BLaER1 (cell line): ENCODE results near the gene TMEM183A.

Experiments
- H3K27ac ChIP-seq: shearing (Covaris generic); formaldehyde crosslinking; 2 replicates; pipeline ENCODE4 v1.8.1; 2022
- H3K27me3 ChIP-seq: shearing (Covaris generic); formaldehyde crosslinking; 2 replicates; pipeline ENCODE4 v1.8.1; 2022
- H3K36me3 ChIP-seq: shearing (Covaris generic); formaldehyde crosslinking; 2 replicates; pipeline ENCODE4 v1.8.1; 2022
- H3K4me1 ChIP-seq: shearing (Covaris generic); formaldehyde crosslinking; 2 replicates; pipeline ENCODE4 v1.8.1; 2022
- H3K4me2 ChIP-seq: shearing (Covaris generic); formaldehyde crosslinking; 2 replicates; pipeline ENCODE4 v1.8.1; 2022
- H3K4me3 ChIP-seq: shearing (Covaris generic); formaldehyde crosslinking; 2 replicates; pipeline ENCODE4 v1.8.1; 2022
- H3K9ac ChIP-seq: shearing (Covaris generic); formaldehyde crosslinking; 2 replicates; pipeline ENCODE4 v1.8.1; 2022
- H3K9me3 ChIP-seq: shearing (Covaris generic); formaldehyde crosslinking; 2 replicates; pipeline ENCODE4 v1.8.1; 2022
- H4K20me1 ChIP-seq: shearing (Covaris generic); formaldehyde crosslinking; 2 replicates; pipeline ENCODE4 v1.8.1; 2022
- Cebpa-rat ChIP-seq: shearing (Covaris generic); IDR thresholded peaks from 2 replicates; pipeline ENCODE4 v1.8.1; 2022

TMEM183A gene

DNA sequence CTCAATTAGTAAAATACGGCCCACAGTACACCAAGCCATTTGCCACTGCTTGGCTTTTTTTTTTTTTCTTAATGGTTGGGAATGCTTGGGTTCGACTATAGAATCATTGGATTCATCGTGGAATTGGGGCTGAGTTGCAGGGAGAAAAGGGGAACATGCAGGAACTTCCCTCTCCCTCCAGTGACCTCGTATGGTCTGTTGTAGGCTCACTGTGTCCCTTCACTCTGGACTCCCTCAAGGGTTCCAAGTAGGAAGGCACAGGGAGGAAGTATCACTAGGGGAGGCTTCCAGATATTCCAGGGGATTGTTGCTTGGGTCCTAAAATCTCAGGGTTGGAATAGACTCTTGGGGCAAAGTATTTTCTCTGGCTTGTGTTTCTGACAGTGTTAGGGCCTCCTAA lies 43.7 kb downstream of the TMEM183A start:
- Histone ChIP-seq H3K9me3 (no peaks in the 10 kb centered on the region), H3K27ac (peak overlapping the region; percentile 52), H3K9ac (no peak overlapping the region), H3K27me3 (no peaks in the 10 kb centered on the region), H3K4me2 (peak overlapping the region; percentile 69), H3K36me3 (peaks cover 78% of the 10 kb centered on the region), H3K4me3 (no peak overlapping the region), H4K20me1 (no peaks in the 10 kb centered on the region), H3K4me1 (peaks cover 85% of the 10 kb centered on the region)
- no peak for TF ChIP-seq Cebpa-rat

DNA sequence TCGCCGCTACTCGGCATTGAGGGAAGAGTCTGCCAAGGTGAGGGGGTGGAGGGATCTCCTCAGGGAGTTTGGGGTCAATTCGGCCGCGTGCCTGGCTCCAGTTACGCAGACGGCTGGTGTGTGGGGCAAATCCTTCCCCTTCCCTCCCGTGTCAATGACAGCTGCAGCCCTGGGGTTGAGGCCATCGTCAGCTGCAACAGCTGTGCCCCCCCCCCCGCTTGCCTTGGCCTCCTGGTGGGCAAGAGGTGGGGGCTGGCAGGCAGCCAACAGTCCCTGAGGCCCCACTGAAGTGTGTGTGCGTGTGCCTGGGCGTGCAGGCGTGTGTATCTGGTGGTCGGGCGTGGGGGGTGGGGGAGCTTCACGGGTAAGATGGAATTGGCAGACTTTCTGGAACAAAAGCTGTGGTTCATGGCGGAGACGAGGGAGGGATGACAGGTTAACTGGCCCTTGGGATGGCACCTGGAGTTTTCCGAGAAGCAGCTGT lies 44.7 kb downstream of the TMEM183A start:
- no peak for TF ChIP-seq Cebpa-rat
- Histone ChIP-seq H3K27me3 (no peaks in the 10 kb centered on the region), H3K4me1 (peaks cover 86% of the 10 kb centered on the region), H3K4me3 (no peak overlapping the region), H3K9me3 (no peaks in the 10 kb centered on the region), H3K9ac (peak overlapping the region; percentile 38; the same call in 1 of the 2 replicates), H3K36me3 (peaks cover 78% of the 10 kb centered on the region), H3K27ac (peak overlapping the region; percentile 58), H4K20me1 (no peaks in the 10 kb centered on the region), H3K4me2 (peak overlapping the region; percentile 69)

DNA sequence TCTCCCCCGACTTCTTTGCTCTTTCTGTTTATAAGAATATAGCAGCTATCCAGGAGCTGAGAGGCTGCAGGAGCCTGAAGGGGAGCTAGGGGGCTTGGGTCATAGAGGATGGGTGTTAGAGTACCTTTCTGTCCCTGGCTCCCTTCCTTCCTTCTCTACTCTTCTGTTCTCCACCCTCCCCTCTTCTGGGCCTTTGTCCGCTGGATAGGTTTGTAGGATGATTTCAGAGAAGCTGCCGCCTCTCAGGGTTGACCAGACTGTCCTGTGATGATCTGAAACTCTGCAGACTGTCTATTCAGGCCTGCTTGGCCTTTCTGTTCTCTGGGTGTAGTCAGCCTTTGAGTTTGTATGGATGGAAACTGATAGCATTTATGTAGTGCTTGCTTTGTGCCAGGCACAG lies 45.4 kb downstream of the TMEM183A start:
- no peak for TF ChIP-seq Cebpa-rat
- Histone ChIP-seq H4K20me1 (no peaks in the 10 kb centered on the region), H3K36me3 (peaks cover 72% of the 10 kb centered on the region), H3K27me3 (no peaks in the 10 kb centered on the region), H3K4me3 (no peak overlapping the region), H3K4me1 (peaks cover 86% of the 10 kb centered on the region), H3K9ac (no peak overlapping the region; the same call in 1 of the 2 replicates), H3K9me3 (no peaks in the 10 kb centered on the region), H3K4me2 (peak overlapping the region; percentile 69), H3K27ac (peak overlapping the region; percentile 58)

DNA sequence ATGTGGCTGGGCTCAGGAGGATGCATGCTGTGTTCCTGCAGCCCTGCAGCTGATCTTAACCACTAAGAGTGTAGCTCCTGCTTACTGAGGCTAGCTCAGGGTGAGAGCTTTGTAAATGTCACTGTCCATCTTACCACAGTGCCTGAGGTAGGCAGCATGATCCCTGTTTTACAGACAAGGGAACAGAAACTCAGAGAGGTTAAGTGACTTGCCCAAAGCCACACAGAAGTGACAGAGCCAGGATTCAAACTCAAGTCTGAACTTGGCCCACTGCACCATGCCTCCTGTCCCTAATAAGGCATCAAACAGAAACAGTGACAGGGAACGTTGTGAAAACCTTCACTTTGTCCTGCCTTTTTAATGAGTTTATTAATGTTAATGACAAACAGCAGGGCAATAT lies 47.0 kb downstream of the TMEM183A start:
- peaks cover 96% of the 10 kb centered on the region for H3K4me1 ChIP-seq
- 0 out of 2 replicates have a peak overlapping the region, but pooled peaks have one; percentile 8 for H3K9ac ChIP-seq
- H3K27me3 ChIP-seq: no peaks in the 10 kb centered on the region
- H4K20me1 ChIP-seq: no peaks in the 10 kb centered on the region
- no peaks in the 10 kb centered on the region for H3K9me3 ChIP-seq
- H3K4me3 ChIP-seq: no peak overlapping the region
- H3K4me2 ChIP-seq: peak overlapping the region; percentile 69
- TF ChIP-seq Cebpa-rat: no peak
- peaks cover 67% of the 10 kb centered on the region for H3K36me3 ChIP-seq
- peak overlapping the region; percentile 24; the same call in 1 of the 2 replicates for H3K27ac ChIP-seq

DNA sequence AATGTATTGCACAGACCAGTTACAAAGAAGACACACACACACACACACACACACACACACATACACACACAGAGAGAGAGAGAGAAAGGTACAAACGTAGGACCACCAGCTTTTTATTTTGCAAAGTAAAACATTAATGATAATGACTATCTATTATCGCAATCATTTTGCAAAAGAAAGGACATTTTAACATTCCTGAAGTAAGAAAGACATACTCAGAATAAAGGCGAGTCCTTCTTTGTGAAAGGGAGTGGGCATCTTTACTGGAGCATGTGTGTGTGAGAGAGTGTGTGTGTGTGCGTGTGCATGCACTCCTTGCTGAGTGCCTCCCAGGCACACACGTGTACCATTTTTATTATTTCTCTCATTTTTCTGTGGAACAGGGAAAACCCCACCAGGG lies 47.5 kb downstream of the TMEM183A start:
- no peak overlapping the region for H3K9ac ChIP-seq
- H3K4me1 ChIP-seq: peaks cover 100% of the 10 kb centered on the region
- no peaks in the 10 kb centered on the region for H4K20me1 ChIP-seq
- no peaks in the 10 kb centered on the region for H3K9me3 ChIP-seq
- no peak overlapping the region for H3K4me3 ChIP-seq
- peak overlapping the region; percentile 76; the same call in 1 of the 2 replicates for H3K27ac ChIP-seq
- no peaks in the 10 kb centered on the region for H3K27me3 ChIP-seq
- peak overlapping the region; percentile 78 for H3K4me2 ChIP-seq
- H3K36me3 ChIP-seq: peaks cover 67% of the 10 kb centered on the region
- no peak for TF ChIP-seq Cebpa-rat

DNA sequence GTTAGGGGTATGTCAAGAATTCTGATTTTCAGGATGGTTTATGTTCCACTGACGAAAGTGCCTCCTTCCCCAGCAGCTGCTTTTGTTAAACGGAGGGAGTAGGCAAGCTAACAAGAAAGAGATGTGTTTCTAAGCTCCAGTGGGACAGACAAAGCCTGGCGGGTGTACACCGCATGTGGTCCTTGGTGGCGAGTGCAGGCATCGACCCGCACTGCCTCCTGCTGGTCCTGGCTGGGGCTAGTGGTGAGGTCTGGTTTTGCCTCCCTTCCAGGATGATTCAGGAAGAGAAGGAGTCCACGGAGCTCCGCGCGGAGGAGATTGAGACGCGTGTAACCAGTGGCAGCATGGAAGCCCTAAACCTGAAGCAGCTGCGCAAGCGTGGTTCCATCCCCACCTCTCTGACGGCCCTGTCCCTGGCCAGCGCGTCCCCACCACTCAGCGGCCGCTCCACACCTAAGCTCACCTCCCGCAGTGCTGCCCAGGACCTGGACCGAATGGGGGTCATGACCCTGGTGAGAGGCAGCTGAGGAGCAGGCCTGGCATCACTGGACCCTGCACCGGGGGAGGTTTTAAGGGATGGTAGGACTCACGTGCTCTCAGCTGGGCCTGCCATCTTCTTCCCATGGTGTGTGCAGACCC lies 48.1 kb downstream of the TMEM183A start:
- no peaks in the 10 kb centered on the region for H4K20me1 ChIP-seq
- H3K27me3 ChIP-seq: no peaks in the 10 kb centered on the region
- TF ChIP-seq Cebpa-rat: no peak
- H3K9ac ChIP-seq: peak overlapping the region; percentile 58
- peaks cover 100% of the 10 kb centered on the region for H3K4me1 ChIP-seq
- no peaks in the 10 kb centered on the region for H3K9me3 ChIP-seq
- peaks cover 67% of the 10 kb centered on the region for H3K36me3 ChIP-seq
- peak overlapping the region; percentile 76 for H3K27ac ChIP-seq
- H3K4me3 ChIP-seq: no peak overlapping the region
- peak overlapping the region; percentile 78 for H3K4me2 ChIP-seq

DNA sequence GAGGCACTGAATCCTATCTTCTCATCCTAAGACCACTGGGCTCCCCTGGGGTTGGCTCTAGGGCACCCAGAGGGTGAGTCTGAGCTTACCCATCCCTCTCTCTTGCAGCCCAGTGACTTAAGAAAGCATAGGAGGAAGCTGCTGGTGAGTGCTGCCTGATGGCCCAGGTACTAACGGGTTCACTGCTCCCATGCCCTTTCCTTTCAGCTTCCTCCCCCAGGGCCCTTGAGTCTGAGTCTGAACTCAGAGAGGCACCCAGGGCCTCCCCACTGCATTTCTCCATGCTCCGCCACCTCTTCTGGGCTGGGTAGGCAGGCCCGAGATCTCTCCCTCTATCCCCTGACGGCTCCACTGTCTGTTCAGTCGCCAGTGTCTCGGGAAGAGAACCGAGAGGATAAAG lies 48.8 kb downstream of the TMEM183A start:
- no peak for TF ChIP-seq Cebpa-rat

DNA sequence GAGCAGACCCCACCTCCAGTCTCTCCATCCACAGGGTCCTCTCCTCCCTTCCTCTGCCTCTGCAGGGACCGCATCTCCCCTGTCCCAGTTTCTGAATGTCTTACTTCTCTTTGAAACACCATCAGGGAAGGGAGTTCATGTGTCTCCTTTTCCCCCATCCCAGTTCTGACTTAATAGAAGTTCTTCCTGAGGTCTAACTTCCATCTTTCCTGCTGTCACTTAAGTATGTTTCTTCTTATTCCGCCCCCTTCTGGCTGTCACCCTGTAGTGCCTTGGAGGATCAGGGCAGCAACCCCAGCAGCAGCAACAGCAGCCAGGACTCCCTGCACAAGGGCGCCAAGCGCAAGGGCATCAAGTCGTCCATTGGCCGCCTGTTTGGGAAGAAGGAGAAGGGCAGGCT lies 49.3 kb downstream of the TMEM183A start:
- H3K9ac ChIP-seq: peak overlapping the region; percentile 58; the same call in 1 of the 2 replicates
- TF ChIP-seq Cebpa-rat: no peak

More for the DNA sequence above, 48.8 kb downstream of the TMEM183A start:
- Histone ChIP-seq H3K4me3 (0 out of 2 replicates have a peak overlapping the region, but pooled peaks have one; percentile 7), H4K20me1 (no peaks in the 10 kb centered on the region), H3K9me3 (no peaks in the 10 kb centered on the region), H3K27ac (peak overlapping the region; percentile 76), H3K27me3 (no peaks in the 10 kb centered on the region), H3K36me3 (peaks cover 68% of the 10 kb centered on the region), H3K4me2 (peak overlapping the region; percentile 78), H3K4me1 (peaks cover 99% of the 10 kb centered on the region), H3K9ac (peak overlapping the region; percentile 58; the same call in 1 of the 2 replicates)

DNA sequence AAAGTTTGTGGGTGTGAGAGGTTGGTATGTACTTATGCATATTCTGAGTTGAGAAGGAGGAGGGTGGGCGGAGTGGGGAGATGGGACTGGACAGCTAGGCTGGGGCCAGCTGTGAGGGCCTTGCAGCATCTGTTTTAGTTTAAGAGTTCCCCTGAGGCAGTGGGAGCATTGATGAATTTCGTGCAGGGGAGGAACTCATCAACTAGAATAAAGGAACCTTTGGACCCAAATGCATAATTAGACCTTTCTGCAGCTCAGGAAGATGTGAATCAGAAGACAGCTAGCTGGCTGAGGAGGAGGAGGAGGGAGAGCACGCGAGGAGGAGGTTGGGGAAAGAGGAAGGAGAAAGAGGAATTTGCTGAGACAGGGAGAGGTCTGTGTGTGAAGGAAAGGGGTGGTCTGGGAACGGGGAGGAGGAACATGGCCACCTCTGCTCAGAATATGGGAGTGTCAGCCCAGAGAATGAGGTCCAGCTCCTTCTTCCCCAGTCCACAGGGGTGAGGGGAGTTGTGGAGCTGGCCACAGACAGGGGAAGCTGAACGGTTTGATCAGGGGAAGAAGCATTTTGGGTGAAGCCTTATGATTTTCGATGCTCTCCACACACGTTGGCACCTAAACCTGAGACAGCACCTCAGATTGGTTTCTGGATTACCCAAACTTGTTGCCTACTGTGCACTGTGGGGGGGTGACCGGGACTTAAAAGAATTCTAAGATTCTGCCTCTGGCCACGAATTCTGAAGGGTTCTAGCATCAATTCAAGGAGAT lies 50.9 kb downstream of the TMEM183A start:
- Histone ChIP-seq H3K9ac (peak overlapping the region; percentile 44; the same call in 1 of the 2 replicates), H3K27me3 (no peaks in the 10 kb centered on the region), H3K27ac (peak overlapping the region; percentile 76), H3K36me3 (peaks cover 73% of the 10 kb centered on the region), H3K4me3 (no peak overlapping the region), H3K4me1 (peaks cover 99% of the 10 kb centered on the region), H3K4me2 (peak overlapping the region; percentile 78), H3K9me3 (no peaks in the 10 kb centered on the region), H4K20me1 (no peaks in the 10 kb centered on the region)
- TF ChIP-seq Cebpa-rat: no peak

More for the DNA sequence above, 49.3 kb downstream of the TMEM183A start:
- Histone ChIP-seq H3K4me2 (peak overlapping the region; percentile 78), H3K36me3 (peaks cover 73% of the 10 kb centered on the region), H3K27me3 (no peaks in the 10 kb centered on the region), H3K4me3 (no peak overlapping the region), H3K27ac (peak overlapping the region; percentile 76), H4K20me1 (no peaks in the 10 kb centered on the region), H3K9me3 (no peaks in the 10 kb centered on the region), H3K4me1 (peaks cover 99% of the 10 kb centered on the region)

DNA sequence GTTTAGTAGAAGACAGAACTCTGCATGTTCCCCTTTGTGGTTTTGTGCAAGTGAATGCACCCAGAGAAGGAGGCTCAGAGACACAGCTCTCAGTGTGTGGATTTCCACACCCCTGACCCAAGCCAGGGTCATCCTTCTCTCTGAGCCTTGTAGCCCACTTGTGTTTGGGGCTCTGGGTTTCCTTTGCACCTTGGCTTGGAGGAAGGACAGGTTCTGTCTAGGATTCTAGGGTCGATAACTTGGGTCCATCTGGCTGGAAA lies 51.4 kb downstream of the TMEM183A start:
- H3K4me3 ChIP-seq: no peak overlapping the region
- no peaks in the 10 kb centered on the region for H3K27me3 ChIP-seq
- H3K9me3 ChIP-seq: no peaks in the 10 kb centered on the region
- H3K36me3 ChIP-seq: peaks cover 69% of the 10 kb centered on the region
- TF ChIP-seq Cebpa-rat: no peak
- H3K27ac ChIP-seq: peak overlapping the region; percentile 76
- H4K20me1 ChIP-seq: no peaks in the 10 kb centered on the region
- H3K4me1 ChIP-seq: peaks cover 99% of the 10 kb centered on the region
- peak overlapping the region; percentile 44; the same call in 1 of the 2 replicates for H3K9ac ChIP-seq
- H3K4me2 ChIP-seq: peak overlapping the region; percentile 78
